DND-41 (cell line): ENCODE data around the gene FGF11.

Experiments used
- ATAC-seq: fragments of 200-7000 bp; cut with Tn5 transposase; 3 replicates; pipeline ENCODE4 v1.9.1; 2021; ENCODE audit warnings: low read depth; ENCODE audit not compliant: insufficient read depth
- DNase-seq: peaks from one replicate; pipeline ENCODE4 v3.0.0-alpha.2; 2020
- H2AFZ ChIP-seq: 2 replicates; pipeline ENCODE4 v1.6.0; 2012; ENCODE audit warnings: low read depth, low read length
- H3K27ac ChIP-seq: 2 replicates; pipeline ENCODE4 v1.5.1; 2012; ENCODE audit warnings: low read length, inconsistent platforms
- H3K27me3 ChIP-seq: fragments of 200-600 bp; sonication (generic); 2 replicates; pipeline ENCODE4 v1.6.0; 2012; ENCODE audit warnings: low read length, mild to moderate bottlenecking, inconsistent platforms; ENCODE audit not compliant: insufficient read depth, poor library complexity
- H3K36me3 ChIP-seq: 2 replicates; pipeline ENCODE4 v1.5.1; 2012; ENCODE audit warnings: low read length, inconsistent platforms; ENCODE audit not compliant: insufficient read depth
- H3K4me1 ChIP-seq: 2 replicates; pipeline ENCODE4 v1.5.1; 2012; ENCODE audit warnings: mild to moderate bottlenecking, low read length; ENCODE audit not compliant: insufficient read depth
- H3K4me2 ChIP-seq: 2 replicates; pipeline ENCODE4 v1.6.0; 2012; ENCODE audit warnings: mild to moderate bottlenecking, moderate library complexity, low read length, inconsistent platforms; ENCODE audit not compliant: insufficient read depth
- H3K4me3 ChIP-seq, 2 experiments: fragments of 200-600 bp in 1 of 2; shearing (Covaris generic) in 1 of 2; 2 replicates each; pipeline ENCODE4 v1.5.1; 2012 to 2016; ENCODE audit warnings: inconsistent platforms in 2 of 2, low read length in 2 of 2, mild to moderate bottlenecking in 2 of 2, low read depth in 1 of 2, moderate library complexity in 1 of 2
- H3K79me2 ChIP-seq: 2 replicates; pipeline ENCODE4 v1.6.0; 2012; ENCODE audit warnings: low read length, inconsistent platforms; ENCODE audit not compliant: insufficient read depth
- H3K9ac ChIP-seq: 2 replicates; pipeline ENCODE4 v1.6.0; 2012; ENCODE audit warnings: low read depth, mild to moderate bottlenecking, inconsistent platforms, low read length, moderate library complexity
- H3K9me3 ChIP-seq: 2 replicates; pipeline ENCODE4 v1.5.1; 2012; ENCODE audit warnings: low read length, moderate library complexity, mild to moderate bottlenecking, inconsistent platforms; ENCODE audit not compliant: insufficient read depth, severe bottlenecking
- H4K20me1 ChIP-seq: 2 replicates; pipeline ENCODE4 v1.6.0; 2012; ENCODE audit warnings: low read length; ENCODE audit not compliant: insufficient read depth
- EZH2 ChIP-seq: IDR thresholded peaks from 3 replicates; pipeline ENCODE4 v1.6.1; 2012; ENCODE audit warnings: borderline replicate concordance, low read depth, mild to moderate bottlenecking, moderate library complexity, low read length, inconsistent platforms; ENCODE audit not compliant: severe bottlenecking
- TF ChIP-seq, protein P1 (sequence below): IDR thresholded peaks from 2 replicates; pipeline ENCODE4 v1.5.1; 2012; ENCODE audit warnings: borderline replicate concordance, low read length, moderate library complexity, mild to moderate bottlenecking; ENCODE audit not compliant: poor library complexity, severe bottlenecking; ENCODE audit errors: extremely low read depth

FGF11 gene

DNA sequence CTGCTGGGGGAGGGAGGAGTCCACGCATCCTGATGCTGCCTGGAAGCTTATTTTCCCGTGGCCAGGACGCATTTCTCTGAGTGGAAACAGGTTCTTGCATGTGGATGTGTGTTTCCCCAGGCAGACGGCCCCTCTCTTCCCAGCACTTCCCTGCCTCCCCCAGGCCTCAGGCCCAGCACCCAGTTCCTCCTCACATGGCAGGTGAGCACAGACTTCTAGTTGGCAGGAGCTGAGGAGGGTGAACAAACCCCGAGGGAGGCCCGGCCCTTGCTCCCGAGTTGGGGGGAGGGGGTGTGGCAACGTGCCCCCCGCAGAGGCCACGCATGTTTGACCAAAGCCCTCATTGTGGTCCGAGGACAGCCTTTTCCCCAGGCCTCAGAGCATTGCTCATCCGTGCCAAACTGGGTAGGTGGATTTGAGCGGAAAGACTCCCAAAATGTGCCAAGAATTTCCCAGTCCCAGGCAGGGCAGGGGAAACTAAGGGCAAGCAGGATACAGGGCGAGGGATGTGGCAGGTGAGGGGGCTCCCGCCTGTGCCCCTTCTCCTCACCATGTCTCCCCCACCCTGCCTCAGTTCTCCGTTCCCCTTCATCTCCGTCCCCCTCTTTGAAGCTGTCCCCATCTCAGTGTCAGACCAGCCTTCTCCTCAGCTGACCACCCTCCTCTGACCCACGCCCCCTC is 20.7 kb upstream of the FGF11 start:
- Histone ChIP-seq H3K36me3 (no peaks in the 10 kb centered on the region), H2AFZ (no peak overlapping the region), H3K4me1 (no peaks in the 10 kb centered on the region), H3K27me3 (no peaks in the 10 kb centered on the region), H3K79me2 (no peaks in the 10 kb centered on the region), H4K20me1 (no peaks in the 10 kb centered on the region), H3K27ac (no peak overlapping the region), H3K9me3 (no peaks in the 10 kb centered on the region), H3K4me3 (no peak overlapping the region), H3K9ac (no peak overlapping the region), H3K4me2 (no peak overlapping the region)
- TF ChIP-seq, protein P1, sequence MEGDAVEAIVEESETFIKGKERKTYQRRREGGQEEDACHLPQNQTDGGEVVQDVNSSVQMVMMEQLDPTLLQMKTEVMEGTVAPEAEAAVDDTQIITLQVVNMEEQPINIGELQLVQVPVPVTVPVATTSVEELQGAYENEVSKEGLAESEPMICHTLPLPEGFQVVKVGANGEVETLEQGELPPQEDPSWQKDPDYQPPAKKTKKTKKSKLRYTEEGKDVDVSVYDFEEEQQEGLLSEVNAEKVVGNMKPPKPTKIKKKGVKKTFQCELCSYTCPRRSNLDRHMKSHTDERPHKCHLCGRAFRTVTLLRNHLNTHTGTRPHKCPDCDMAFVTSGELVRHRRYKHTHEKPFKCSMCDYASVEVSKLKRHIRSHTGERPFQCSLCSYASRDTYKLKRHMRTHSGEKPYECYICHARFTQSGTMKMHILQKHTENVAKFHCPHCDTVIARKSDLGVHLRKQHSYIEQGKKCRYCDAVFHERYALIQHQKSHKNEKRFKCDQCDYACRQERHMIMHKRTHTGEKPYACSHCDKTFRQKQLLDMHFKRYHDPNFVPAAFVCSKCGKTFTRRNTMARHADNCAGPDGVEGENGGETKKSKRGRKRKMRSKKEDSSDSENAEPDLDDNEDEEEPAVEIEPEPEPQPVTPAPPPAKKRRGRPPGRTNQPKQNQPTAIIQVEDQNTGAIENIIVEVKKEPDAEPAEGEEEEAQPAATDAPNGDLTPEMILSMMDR, result no peak
- no peak for TF ChIP-seq EZH2
- no peak for DNase-seq
- no peak for ATAC-seq

DNA sequence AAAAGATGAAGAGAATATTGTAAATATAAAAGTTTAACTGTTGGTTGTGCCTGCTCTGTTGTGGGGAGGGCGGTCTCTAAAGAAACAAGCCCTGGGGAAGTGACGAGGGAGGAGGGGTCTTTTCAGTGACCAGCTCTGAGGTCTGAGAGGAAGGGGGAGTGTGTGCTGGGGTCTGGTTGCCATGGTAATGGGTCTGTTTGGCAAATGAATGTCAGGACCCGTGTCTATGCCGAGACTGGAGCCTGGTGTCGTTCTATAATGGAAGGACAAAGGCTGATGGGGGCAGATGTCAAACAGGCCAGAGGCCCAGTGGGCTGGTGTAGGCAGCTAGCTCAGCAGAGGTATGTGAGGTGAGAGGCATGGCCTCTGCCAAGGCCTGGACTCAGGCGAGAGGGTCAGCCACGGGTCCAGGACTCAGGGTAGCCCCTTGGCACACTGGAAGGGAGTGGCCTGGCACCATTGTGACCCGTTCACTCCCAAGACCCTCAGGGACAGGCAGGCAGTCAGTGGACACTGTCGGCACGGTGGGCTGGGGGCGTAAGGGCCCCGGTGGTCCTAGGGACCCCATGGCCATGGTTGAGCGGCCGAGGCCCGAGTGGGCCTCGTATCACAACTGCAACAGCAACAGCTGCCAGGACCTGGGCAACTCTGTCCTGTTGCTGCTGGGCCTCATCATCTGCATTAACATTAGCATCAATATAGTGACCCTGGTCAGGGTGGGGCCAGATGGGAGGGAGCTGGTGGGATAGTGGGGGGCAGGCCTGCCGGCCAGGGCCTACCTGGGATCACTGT is 19.3 kb upstream of the FGF11 start, which contains the start of gene SPEM1:
Gene SPEM1, plus strand, starts transcription at position 506 of the 792 bp plus-strand sequence. Its CDS starts 61 bp downstream, at position 567.
- H3K79me2 ChIP-seq, result no peaks in the 10 kb centered on the region
- H3K36me3 ChIP-seq, result no peaks in the 10 kb centered on the region
- DNase-seq (no peak), ATAC-seq (no peak)
- H2AFZ ChIP-seq, result no peak within 1 kb of the TSS
- H3K27me3 ChIP-seq, result no peaks in the 10 kb centered on the region
- H3K9me3 ChIP-seq, result no peaks in the 10 kb centered on the region
- no peaks in the 10 kb centered on the region for H3K4me1 ChIP-seq
- H3K4me2 ChIP-seq, result no peak within 1 kb of the TSS
- TF ChIP-seq, protein P1, result no peak
- no peak for TF ChIP-seq EZH2
- H3K4me3 ChIP-seq, result no peak within 1 kb of the TSS
- H3K9ac ChIP-seq, result no peak within 1 kb of the TSS
- H3K27ac ChIP-seq, result no peak within 1 kb of the TSS
- H4K20me1 ChIP-seq, result no peaks in the 10 kb centered on the region

DNA sequence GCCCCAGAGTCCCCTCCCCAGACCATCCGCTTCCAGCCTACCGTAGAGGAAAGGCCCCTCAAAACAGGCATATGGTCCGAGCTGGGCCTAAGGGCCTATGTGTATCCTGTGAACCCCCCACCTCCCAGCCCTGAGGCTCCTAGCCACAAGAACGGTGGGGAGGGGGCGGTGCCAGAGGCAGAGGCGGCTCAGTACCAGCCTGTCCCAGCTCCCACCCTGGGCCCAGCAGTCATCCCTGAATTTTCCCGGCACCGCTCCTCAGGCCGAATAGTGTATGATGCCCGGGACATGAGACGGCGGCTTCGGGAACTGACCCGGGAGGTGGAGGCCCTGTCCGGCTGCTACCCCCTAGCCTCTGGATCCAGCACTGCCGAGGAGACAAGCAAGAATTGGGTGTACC is 18.1 kb upstream of the FGF11 start:
- Histone ChIP-seq H3K79me2 (no peaks in the 10 kb centered on the region), H3K4me2 (no peak overlapping the region), H2AFZ (no peak overlapping the region), H3K27ac (no peak overlapping the region), H3K27me3 (no peaks in the 10 kb centered on the region), H4K20me1 (no peaks in the 10 kb centered on the region), H3K36me3 (no peaks in the 10 kb centered on the region), H3K9me3 (no peaks in the 10 kb centered on the region), H3K4me3 (no peak overlapping the region), H3K9ac (no peak overlapping the region), H3K4me1 (no peaks in the 10 kb centered on the region)
- DNase-seq (no peak), ATAC-seq (no peak)
- TF ChIP-seq EZH2, result no peak

DNA sequence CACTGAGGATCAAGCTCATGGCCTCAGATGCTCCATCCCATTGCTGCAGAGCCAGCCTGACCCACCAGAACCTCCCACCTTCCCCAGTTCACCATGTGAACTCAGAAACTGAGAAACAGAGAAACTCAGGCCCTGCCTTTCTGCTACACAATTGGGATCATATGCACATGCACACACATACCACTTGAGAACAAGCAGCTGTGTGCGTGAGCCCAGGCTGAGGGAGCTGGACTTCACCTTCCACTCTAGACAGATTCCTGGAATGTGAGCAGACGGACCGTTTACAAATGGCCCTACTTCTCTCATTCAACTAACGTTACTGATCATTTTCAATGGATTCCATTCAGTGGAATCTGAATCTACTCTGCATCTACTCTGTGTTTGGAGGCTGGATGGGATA is 15.6 kb upstream of the FGF11 start:
- Histone ChIP-seq H2AFZ (no peak overlapping the region), H3K27ac (no peak overlapping the region), H3K4me3 (no peak overlapping the region), H3K9ac (no peak overlapping the region), H3K27me3 (no peaks in the 10 kb centered on the region), H3K4me1 (no peaks in the 10 kb centered on the region), H4K20me1 (no peaks in the 10 kb centered on the region; the same call in 1 of the 2 replicates), H3K36me3 (no peaks in the 10 kb centered on the region), H3K79me2 (no peaks in the 10 kb centered on the region), H3K4me2 (no peak overlapping the region), H3K9me3 (no peaks in the 10 kb centered on the region)
- ATAC-seq, result no peak
- DNase-seq, result no peak
- TF ChIP-seq, protein P1, result no peak
- no peak for TF ChIP-seq EZH2
